Fibroblast of lung (primary cell): ENCODE results near the gene ZNF804A.

Experiments used
- EZH2 ChIP-seq: IDR thresholded peaks from 2 replicates; pipeline ENCODE4 v1.5.1; 2012; ENCODE audit warnings: low read length, control low read depth, mild to moderate bottlenecking; ENCODE audit errors: missing control alignments
- TF ChIP-seq, protein P1 (sequence below), 2 donors: IDR thresholded peaks in 1 of 2; conservative IDR thresholded peaks in 1 of 2; 1 replicate in 1 of 2; 2 replicates in 1 of 2; pipeline ENCODE4 v1.5.1; 2011 to 2012; ENCODE audit warnings: low read length in 2 of 2, control low read depth in 1 of 2, inconsistent platforms in 1 of 2, low read depth in 1 of 2, mild to moderate bottlenecking in 1 of 2

DNA sequence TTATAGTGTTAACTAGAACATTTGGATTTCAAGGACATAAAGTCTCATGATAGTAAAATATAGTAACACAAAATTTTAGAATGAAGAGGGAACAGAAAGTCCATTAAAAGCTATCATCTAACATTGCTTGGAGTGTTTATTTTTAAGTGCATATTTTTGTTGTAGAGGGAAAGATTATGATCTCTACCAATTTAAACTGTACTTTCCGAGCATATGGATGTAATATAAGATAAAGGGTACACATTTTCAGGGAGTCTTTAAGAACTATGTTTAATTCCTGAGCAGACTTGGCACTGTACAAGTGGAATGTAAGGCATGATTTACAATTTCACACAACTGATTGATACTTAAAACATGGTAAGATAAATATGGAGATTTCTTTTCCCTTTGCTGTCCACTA, 34.2 kb upstream of the ZNF804A start:
- TF ChIP-seq, protein P1, sequence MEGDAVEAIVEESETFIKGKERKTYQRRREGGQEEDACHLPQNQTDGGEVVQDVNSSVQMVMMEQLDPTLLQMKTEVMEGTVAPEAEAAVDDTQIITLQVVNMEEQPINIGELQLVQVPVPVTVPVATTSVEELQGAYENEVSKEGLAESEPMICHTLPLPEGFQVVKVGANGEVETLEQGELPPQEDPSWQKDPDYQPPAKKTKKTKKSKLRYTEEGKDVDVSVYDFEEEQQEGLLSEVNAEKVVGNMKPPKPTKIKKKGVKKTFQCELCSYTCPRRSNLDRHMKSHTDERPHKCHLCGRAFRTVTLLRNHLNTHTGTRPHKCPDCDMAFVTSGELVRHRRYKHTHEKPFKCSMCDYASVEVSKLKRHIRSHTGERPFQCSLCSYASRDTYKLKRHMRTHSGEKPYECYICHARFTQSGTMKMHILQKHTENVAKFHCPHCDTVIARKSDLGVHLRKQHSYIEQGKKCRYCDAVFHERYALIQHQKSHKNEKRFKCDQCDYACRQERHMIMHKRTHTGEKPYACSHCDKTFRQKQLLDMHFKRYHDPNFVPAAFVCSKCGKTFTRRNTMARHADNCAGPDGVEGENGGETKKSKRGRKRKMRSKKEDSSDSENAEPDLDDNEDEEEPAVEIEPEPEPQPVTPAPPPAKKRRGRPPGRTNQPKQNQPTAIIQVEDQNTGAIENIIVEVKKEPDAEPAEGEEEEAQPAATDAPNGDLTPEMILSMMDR (conservative IDR thresholded peaks at IDR 0.05 in 1 of 2, IDR thresholded peaks at IDR 0.05 in 1 of 2; ENCODE audit: low read depth in 1 of 2, low read length in 2 of 2), result no peak
- no peak for TF ChIP-seq EZH2
